Calu3 (cell line): Measurements from ENCODE around the gene DAGLA. TPM values are rescaled to one million over a fixed set of nuclear protein-coding genes. Genes with fewer than 3 reads are reported as not detected.
A peak's percentile ranks its signal among the peaks of the same experiment; 100 is the strongest.

Source experiments
- BruUV-seq: library from RNA; stranded (reverse); fragments of 400-500 nt; replicated peaks from 2 replicates; lab custom pipeline; 2021; lab: Mats Ljungman, UMichigan
- CTCF ChIA-PET: fragments of 300-600 bp; sonication (Branson Sonifier 250); formaldehyde crosslinking; loops from one replicate; lab custom pipeline; 2022; ENCODE audit warnings: antibody characterized with exemption; lab: Charles Lee
- DNase-seq: peaks from one replicate; pipeline ENCODE4 v3.0.0; 2022
- H3K27ac Mint-ChIP-seq: one replicate; pipeline ENCODE4 v1.8.0; 2022; ENCODE audit warnings: mixed read lengths; ENCODE audit not compliant: unreplicated experiment
- H3K27me3 Mint-ChIP-seq: one replicate; pipeline ENCODE4 v1.8.0; 2022; ENCODE audit warnings: mixed read lengths; ENCODE audit not compliant: unreplicated experiment
- H3K36me3 Mint-ChIP-seq: one replicate; pipeline ENCODE4 v1.8.0; 2022; ENCODE audit warnings: mild to moderate bottlenecking, moderate library complexity, mixed read lengths; ENCODE audit not compliant: insufficient read depth, unreplicated experiment
- H3K4me1 Mint-ChIP-seq: one replicate; pipeline ENCODE4 v1.8.0; 2022; ENCODE audit warnings: mild to moderate bottlenecking, low read depth, mixed read lengths; ENCODE audit not compliant: unreplicated experiment
- H3K4me3 Mint-ChIP-seq: one replicate; pipeline ENCODE4 v1.8.0; 2022; ENCODE audit warnings: mild to moderate bottlenecking, low read depth, moderate library complexity, mixed read lengths; ENCODE audit not compliant: unreplicated experiment
- H3K9me3 Mint-ChIP-seq: one replicate; pipeline ENCODE4 v1.8.0; 2022; ENCODE audit warnings: low read depth, mixed read lengths; ENCODE audit not compliant: unreplicated experiment
- intact Hi-C: fragments of 100-400 bp; cut with micrococcal nuclease; formaldehyde crosslinking; loops from one replicate; pipeline ENCODE4 v1.10.0; 2022; ENCODE audit not compliant: unreplicated experiment
- total RNA-seq: library from RNA; stranded (reverse); gene quantifications from 2 replicates; pipeline ENCODE4 v1.2.3, GENCODE V29; 2022
- TF ChIP-seq, protein P1 (sequence below): fragments of 200-600 bp; IDR thresholded peaks from one replicate; pipeline ENCODE4 v1.8.0; 2022; ENCODE audit warnings: antibody characterized with exemption; ENCODE audit not compliant: unreplicated experiment

Gene DAGLA
- total RNA-seq, 1 experiment from 2014 or later: 7.5 TPM

DNA sequence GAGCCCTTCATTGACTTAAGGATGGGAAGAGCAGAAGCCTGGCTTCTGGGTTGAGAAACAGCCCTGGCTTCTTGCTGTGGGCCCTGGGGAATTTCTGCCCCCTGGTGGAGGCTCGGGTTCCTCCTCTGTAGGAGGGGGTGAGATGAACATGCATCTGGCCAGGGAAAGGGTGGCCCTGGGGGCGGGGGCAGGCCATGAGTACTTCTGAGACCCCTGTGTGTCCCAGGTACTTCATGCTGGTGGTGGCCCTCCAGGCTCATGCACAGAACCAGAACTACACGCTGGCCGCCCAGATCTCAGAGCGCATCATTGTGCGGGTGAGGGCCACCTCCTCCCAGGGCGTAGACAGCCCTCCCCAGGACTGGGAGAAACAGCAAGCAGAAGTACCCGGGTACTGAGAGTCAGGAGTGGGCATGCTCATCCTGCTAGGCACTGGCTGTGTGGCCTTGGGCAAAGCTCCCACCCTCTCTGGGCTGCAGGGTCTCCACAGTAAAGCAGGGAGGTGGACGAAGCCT, 96.4 kb downstream of the DAGLA start:
- intact Hi-C loops: loop anchor here (2.0 kb wide), 1 partner anchor 30 kb away; no protein-coding TSS in a partner anchor
- no peak overlapping the region for H3K27ac Mint-ChIP-seq
- CTCF ChIA-PET: interaction anchor here (1.4 kb wide), 1 partner anchor 30 kb away, joined by 4 read pairs; no protein-coding TSS in a partner anchor
- TF ChIP-seq, protein P1, sequence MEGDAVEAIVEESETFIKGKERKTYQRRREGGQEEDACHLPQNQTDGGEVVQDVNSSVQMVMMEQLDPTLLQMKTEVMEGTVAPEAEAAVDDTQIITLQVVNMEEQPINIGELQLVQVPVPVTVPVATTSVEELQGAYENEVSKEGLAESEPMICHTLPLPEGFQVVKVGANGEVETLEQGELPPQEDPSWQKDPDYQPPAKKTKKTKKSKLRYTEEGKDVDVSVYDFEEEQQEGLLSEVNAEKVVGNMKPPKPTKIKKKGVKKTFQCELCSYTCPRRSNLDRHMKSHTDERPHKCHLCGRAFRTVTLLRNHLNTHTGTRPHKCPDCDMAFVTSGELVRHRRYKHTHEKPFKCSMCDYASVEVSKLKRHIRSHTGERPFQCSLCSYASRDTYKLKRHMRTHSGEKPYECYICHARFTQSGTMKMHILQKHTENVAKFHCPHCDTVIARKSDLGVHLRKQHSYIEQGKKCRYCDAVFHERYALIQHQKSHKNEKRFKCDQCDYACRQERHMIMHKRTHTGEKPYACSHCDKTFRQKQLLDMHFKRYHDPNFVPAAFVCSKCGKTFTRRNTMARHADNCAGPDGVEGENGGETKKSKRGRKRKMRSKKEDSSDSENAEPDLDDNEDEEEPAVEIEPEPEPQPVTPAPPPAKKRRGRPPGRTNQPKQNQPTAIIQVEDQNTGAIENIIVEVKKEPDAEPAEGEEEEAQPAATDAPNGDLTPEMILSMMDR: peak; percentile 76
- H3K27me3 Mint-ChIP-seq: no peaks in the 10 kb centered on the region
- no peak overlapping the region for H3K4me3 Mint-ChIP-seq
- no peaks in the 10 kb centered on the region for H3K9me3 Mint-ChIP-seq
- BruUV-seq: no TSS peak
- H3K36me3 Mint-ChIP-seq: peaks cover 50% of the 10 kb centered on the region
- peak; percentile 84 for DNase-seq
- H3K4me1 Mint-ChIP-seq: no peaks in the 10 kb centered on the region

DNA sequence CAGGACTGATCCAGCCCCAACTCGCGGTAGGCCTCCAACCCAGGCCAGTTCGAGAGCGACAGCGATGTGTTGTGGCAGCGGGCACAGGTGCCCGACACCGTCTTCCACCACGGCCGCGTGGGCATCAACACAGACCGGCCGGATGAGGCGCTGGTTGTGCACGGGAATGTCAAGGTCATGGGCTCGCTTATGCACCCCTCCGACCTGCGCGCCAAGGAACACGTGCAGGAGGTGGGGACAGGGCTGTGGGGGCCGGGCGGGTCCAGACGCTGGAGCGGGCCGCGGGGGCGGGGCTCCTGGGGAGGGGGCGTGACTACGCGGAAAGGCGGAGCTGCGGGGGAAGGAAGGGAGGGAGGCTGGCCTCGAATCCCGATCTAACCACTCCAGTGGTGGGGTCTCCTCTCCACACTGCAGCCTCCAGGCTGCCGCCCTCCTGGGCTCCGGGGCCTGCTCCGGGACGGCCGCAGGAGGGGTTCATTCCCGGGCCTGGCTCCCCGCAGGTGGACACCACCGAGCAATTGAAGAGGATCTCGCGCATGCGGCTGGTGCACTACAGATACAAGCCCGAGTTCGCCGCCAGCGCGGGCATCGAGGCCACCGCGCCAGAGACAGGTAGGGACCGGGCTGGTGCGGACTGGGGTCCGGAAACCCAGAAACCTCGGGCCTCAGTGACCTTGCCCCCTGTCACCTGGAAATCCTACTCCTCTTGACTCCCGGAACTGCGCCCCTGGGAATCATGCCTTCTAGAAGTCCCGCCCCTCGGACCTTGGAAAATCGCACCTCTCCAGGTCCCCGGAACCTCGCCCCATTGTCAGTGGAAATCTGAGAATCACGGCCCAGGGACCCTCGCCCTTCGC, 97.3 kb downstream of the DAGLA start:
- Mint-ChIP-seq H3K27ac (no peak overlapping the region), H3K9me3 (no peaks in the 10 kb centered on the region), H3K36me3 (peaks cover 59% of the 10 kb centered on the region), H3K4me1 (no peaks in the 10 kb centered on the region), H3K27me3 (no peaks in the 10 kb centered on the region), H3K4me3 (no peak overlapping the region)
- TF ChIP-seq, protein P1: no peak
- no peak for DNase-seq
- no TSS peak for BruUV-seq
- intact Hi-C loops: loop anchor here (2.0 kb wide), 1 partner anchor 31 kb away; no protein-coding TSS in a partner anchor
- CTCF ChIA-PET: interaction anchor here (1.4 kb wide), 1 partner anchor 30 kb away, joined by 4 read pairs; no protein-coding TSS in a partner anchor

DNA sequence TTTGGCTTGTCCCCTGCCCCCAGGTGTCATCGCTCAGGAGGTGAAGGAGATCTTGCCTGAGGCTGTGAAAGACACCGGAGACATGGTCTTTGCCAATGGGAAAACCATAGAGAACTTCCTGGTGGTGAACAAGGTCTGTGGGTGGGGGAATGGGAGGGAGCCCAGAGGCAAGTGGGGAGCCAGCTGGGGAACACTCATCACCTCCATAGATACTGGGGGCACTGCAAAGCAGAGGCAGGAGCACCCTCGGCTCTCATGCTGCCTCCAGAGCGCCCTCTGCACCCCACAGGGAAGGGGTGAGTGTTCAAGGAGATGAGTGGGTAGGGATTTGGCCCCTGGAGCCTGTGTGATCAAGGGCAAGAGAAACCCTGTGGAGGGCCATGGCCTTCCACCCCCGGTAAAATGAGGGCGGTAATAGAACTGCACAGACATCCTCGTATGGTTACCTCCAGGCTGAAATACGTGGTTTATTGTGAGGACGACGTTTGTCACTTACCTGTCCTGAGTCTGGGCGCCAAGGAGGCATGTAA, 98.2 kb downstream of the DAGLA start:
- intact Hi-C loops: no loop called here
- Mint-ChIP-seq H3K4me3 (no peak overlapping the region), H3K9me3 (no peaks in the 10 kb centered on the region), H3K4me1 (no peaks in the 10 kb centered on the region), H3K27ac (no peak overlapping the region), H3K27me3 (no peaks in the 10 kb centered on the region), H3K36me3 (peaks cover 61% of the 10 kb centered on the region)
- CTCF ChIA-PET: no interaction called here
- BruUV-seq: no TSS peak
- TF ChIP-seq, protein P1: no peak
- no peak for DNase-seq

DNA sequence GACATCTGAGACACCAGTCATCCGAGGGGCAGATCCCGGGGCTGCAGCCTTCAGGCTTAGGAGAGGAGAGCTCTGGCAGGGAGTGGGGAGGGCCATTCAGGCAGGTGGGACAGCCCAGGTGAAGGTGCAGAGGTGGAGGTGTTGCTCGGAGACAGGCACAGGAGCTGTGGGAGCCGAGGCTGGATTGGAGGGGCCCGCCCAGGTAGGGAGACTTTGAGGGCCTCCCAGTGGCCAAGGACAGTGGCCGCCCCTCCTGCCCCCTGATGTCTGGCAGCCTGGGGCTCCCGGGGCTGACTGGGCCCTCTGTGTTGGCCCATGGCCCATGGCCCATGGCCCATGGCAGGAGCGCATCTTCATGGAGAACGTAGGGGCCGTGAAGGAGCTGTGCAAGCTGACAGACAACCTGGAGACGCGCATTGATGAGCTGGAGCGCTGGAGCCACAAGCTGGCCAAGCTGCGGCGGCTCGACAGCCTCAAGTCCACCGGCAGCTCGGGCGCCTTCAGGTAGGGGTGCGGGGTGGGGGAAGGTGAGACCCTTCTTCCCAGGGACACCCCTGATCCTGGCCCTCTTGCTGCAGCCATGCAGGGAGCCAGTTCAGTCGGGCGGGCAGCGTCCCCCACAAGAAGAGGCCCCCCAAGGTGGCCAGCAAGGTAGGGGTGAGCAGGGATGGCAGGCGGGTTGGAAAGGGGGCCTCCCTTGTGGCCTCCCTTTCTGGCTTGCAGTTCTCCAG, 98.9 kb downstream of the DAGLA start:
- H3K27ac Mint-ChIP-seq: no peak overlapping the region
- BruUV-seq: no TSS peak
- CTCF ChIA-PET: no interaction called here
- H3K4me1 Mint-ChIP-seq: no peaks in the 10 kb centered on the region
- TF ChIP-seq, protein P1: no peak
- no peak for DNase-seq
- H3K27me3 Mint-ChIP-seq: no peaks in the 10 kb centered on the region
- H3K36me3 Mint-ChIP-seq: peaks cover 61% of the 10 kb centered on the region
- intact Hi-C loops: no loop called here
- no peak overlapping the region for H3K4me3 Mint-ChIP-seq
- H3K9me3 Mint-ChIP-seq: no peaks in the 10 kb centered on the region
